ENCODE measurements around the gene FLYWCH2. TPM values are rescaled to one million over a fixed set of nuclear protein-coding genes. Genes with fewer than 3 reads are reported as not detected.
"Not testable (repeated sequence)": the region's sequence is repeated elsewhere in the genome, so short reads cannot be mapped to it uniquely, and the experiment has no call there.

The FLYWCH2 gene
- total RNA-seq, 1 experiment from 2014 or later = 57.3 TPM

- no peak for DNase-seq (ENCODE audit: low spot score)
Observed at GRCh38 chr16:2937170-2937569, 54.2 kb downstream of the FLYWCH2 start.

DNA sequence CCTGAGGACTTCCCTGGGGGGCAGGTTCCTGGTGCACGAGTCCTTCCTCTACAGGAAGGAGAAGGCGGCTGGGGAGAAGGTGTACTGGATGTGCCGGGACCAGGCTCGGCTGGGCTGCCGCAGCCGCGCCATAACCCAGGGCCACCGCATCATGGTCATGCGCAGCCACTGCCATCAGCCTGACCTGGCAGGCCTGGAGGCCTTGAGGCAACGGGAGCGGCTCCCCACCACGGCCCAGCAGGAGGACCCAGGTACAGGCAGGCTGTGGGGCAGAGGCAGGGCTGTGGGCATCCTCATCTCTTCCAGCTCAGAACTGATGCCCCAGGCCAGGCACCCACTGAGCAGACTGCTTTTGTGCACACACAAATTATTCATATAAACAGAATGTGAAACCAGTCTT lies 55.2 kb downstream of the FLYWCH2 start:
- no peak for DNase-seq (ENCODE audit: low spot score)

DNA sequence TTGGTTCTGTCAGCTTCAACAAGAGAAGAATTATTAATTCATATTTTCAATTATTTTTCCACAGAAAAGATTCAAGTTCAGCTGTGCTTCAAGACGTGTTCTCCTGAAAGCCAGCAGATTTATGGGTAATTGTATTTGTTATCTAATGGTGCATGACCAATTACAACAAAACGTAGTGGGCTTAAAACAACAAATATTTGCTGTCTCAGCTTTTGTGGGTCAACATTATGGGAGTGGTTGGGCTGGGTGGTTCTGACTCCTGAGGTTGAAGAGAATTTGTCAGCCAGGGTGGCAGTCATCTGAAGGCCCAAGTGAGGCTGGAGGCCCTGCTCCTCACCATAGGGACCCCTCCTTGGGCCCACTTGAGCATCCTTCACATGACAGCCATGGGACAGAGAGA lies 57.0 kb downstream of the FLYWCH2 start:
- no peak for DNase-seq (ENCODE audit: low spot score)

DNA sequence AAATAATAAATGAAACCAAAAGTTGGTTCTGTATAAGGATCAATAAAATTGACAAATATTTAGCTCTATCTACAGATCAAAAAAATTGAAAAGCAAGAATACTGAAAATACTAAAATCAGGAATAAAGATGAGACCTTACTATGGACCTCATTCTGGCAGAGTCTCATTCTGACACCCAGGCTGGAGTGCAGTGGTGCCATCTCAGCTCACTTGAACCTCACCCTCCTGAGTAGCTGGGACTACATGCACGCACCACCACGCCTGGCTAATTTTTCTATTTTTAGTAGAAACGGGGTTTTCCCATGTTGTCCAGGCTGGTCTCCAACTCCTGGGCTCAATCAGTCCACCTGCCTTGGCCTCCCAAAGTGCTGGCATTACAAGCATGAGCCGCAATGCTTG lies 59.0 kb downstream of the FLYWCH2 start:
- DNase-seq (ENCODE audit: low spot score) = no peak

DNA sequence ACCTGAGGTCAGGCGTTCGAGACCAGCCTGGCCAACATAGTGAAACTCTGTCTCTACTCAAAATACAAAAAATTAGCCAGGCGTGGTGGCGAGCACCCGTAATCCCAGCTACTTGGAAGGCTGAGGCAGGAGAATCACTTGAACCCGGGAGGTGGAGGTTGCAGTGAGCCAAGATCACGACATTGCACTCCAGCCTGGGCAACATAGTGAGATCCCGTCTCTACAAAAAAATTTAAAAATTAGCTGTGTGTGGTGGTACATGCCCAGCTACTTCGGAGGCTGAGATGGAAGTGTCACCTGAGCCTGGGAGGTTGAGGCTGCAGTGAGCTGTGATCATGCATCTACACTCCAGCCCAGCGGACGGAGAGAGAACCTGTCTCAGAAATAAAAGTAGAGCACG lies 60.7 kb downstream of the FLYWCH2 start:
- not testable (repeated sequence) for DNase-seq (ENCODE audit: low spot score)

DNA sequence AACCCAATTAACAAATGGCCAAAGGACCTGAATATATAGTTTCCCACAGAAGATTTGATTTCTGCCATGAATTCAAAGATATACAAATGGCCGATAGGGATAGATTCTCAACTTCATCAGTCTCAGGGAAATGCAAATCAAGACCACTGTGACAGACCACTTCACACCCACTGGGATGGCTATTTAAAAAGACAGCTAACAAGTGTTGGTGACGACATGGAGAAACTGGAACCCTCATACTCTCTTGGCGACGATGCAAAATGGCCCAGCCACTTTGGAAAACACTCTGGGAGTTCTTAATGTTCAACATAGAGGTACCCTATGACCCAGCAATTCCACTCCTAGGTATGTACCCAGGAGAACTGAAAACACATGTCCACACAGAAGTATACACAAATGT lies 63.6 kb downstream of the FLYWCH2 start:
- DNase-seq (ENCODE audit: low spot score) = no peak

Other genes with a start within 250 kb of the FLYWCH2 start
- 25.3 and 49.7 TPM in 2 replicates for gene KCTD5, start 200.7 kb upstream of the FLYWCH2 start, total RNA-seq (2014; rRNA removed; shearing (Covaris generic))
- gene PRSS27, start 163.0 kb upstream of the FLYWCH2 start, total RNA-seq (2014; rRNA removed; shearing (Covaris generic)) = 0.02 and 0.46 TPM in 2 replicates
- gene SRRM2, start 130.6 kb upstream of the FLYWCH2 start, total RNA-seq (2014; rRNA removed; shearing (Covaris generic)) = 16.1 and 19.2 TPM in 2 replicates
- gene ELOB, start 105.9 kb upstream of the FLYWCH2 start, total RNA-seq (2014; rRNA removed; shearing (Covaris generic)) = 495 and 562 TPM in 2 replicates
- gene PRSS33, start 95.7 kb upstream of the FLYWCH2 start, total RNA-seq (2014; rRNA removed; shearing (Covaris generic)) = 0.10 TPM in 1 of 2 replicates, not detected in the other
- gene PRSS41, start 84.7 kb upstream of the FLYWCH2 start, total RNA-seq (2014; rRNA removed; shearing (Covaris generic)) = not detected in 2 replicates
- not detected in 2 replicates for gene PRSS21, start 66.0 kb upstream of the FLYWCH2 start, total RNA-seq (2014; rRNA removed; shearing (Covaris generic))
- 0.14 TPM in 1 of 2 replicates, not detected in the other for gene ZG16B, start 52.9 kb upstream of the FLYWCH2 start, total RNA-seq (2014; rRNA removed; shearing (Covaris generic))
- gene PRSS22, start 25.0 kb upstream of the FLYWCH2 start, total RNA-seq (2014; rRNA removed; shearing (Covaris generic)) = not detected in 2 replicates
- 9.1 and 13.1 TPM in 2 replicates for gene FLYWCH1, start 28.7 kb downstream of the FLYWCH2 start, total RNA-seq (2014; rRNA removed; shearing (Covaris generic))
- gene KREMEN2, start 81.1 kb downstream of the FLYWCH2 start, total RNA-seq (2014; rRNA removed; shearing (Covaris generic)) = 6.0 and 11.0 TPM in 2 replicates
- gene PAQR4, start 86.1 kb downstream of the FLYWCH2 start, total RNA-seq (2014; rRNA removed; shearing (Covaris generic)) = 14.4 and 17.9 TPM in 2 replicates
- 19.9 and 26.0 TPM in 2 replicates for gene PKMYT1, start 97.2 kb downstream of the FLYWCH2 start, total RNA-seq (2014; rRNA removed; shearing (Covaris generic))
- gene CLDN9, start 129.7 kb downstream of the FLYWCH2 start, total RNA-seq (2014; rRNA removed; shearing (Covaris generic)) = not detected in 2 replicates
- gene CLDN6, start 135.0 kb downstream of the FLYWCH2 start, total RNA-seq (2014; rRNA removed; shearing (Covaris generic)) = 2.0 TPM in 1 of 2 replicates, not detected in the other
- 312 and 417 TPM in 2 replicates for gene TNFRSF12A, start 137.2 kb downstream of the FLYWCH2 start, total RNA-seq (2014; rRNA removed; shearing (Covaris generic))
- 64.6 and 93.1 TPM in 2 replicates for gene HCFC1R1, start 140.7 kb downstream of the FLYWCH2 start, total RNA-seq (2014; rRNA removed; shearing (Covaris generic))
- 43.5 and 48.2 TPM in 2 replicates for gene THOC6, start 140.8 kb downstream of the FLYWCH2 start, total RNA-seq (2014; rRNA removed; shearing (Covaris generic))
- 0.25 TPM in 1 of 2 replicates, not detected in the other for gene BICDL2, start 153.7 kb downstream of the FLYWCH2 start, total RNA-seq (2014; rRNA removed; shearing (Covaris generic))
- gene MMP25, start 163.3 kb downstream of the FLYWCH2 start, total RNA-seq (2014; rRNA removed; shearing (Covaris generic)) = 0.87 and 0.94 TPM in 2 replicates
- 15.8 and 24.1 TPM in 2 replicates for gene IL32, start 182.4 kb downstream of the FLYWCH2 start, total RNA-seq (2014; rRNA removed; shearing (Covaris generic))
- gene ZSCAN10, start 216.1 kb downstream of the FLYWCH2 start, total RNA-seq (2014; rRNA removed; shearing (Covaris generic)) = not detected in 2 replicates
- gene ZNF205, start 229.4 kb downstream of the FLYWCH2 start, total RNA-seq (2014; rRNA removed; shearing (Covaris generic)) = 5.2 and 8.6 TPM in 2 replicates

All from H4 (cell line).